ENCODE results near the gene TMPRSS3. TPM values are rescaled to one million over a fixed set of nuclear protein-coding genes. Genes with fewer than 3 reads are reported as not detected.

The TMPRSS3 gene
- total and polyA plus RNA-seq, 2 of the 13 experiments (the other 11 are each of a cell fraction or from before 2014, with no cell fraction given), result 2.8 to 16.9 TPM

DNA sequence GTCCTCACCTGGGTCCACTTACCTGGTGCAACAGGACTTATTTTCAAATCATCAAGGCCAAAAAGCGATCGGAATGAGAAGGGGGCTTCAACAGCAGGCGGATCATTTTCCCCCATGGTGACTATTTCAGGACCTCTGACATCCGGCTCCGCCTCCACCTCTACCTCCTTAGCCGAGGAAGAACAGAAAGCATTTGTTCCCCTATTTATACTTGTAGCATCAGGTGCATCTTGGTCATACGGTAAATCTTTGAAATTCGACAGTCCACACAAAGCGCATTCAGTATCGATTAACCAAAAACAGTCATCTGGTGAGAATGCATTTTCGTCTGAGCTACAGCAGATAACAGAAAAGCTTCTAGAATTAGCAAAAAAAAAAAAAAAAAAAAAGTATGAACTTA, 550 bp downstream of the TMPRSS3 start:
- no TSS peak for BruUV-seq (replicated peaks)
- Histone ChIP-seq H3K36me3 (replicated peaks in 1 of 2; ENCODE audit: control insufficient read depth in 1 of 2, insufficient read depth in 2 of 2, low read length in 2 of 2) (no peaks in the 10 kb centered on the region), H2AFZ (ENCODE audit: low read length) (no peak overlapping the region), H3K27ac (ENCODE audit: extremely low read length, insufficient read depth, low read length) (no peak overlapping the region), H3K9me3 (ENCODE audit: low read length) (no peaks in the 10 kb centered on the region), H3K4me2 (ENCODE audit: low read depth, low read length) (no peak overlapping the region), H3K4me3 (replicated peaks in 1 of 3; ENCODE audit: insufficient read depth in 1 of 3, low read depth in 2 of 3, low read length in 3 of 3) (no peak overlapping the region), H4K20me1 (ENCODE audit: insufficient read depth, low read length) (no peaks in the 10 kb centered on the region), H3K27me3 (ENCODE audit: control insufficient read depth in 1 of 2, insufficient read depth in 2 of 2, low read length in 2 of 2) (no peaks in the 10 kb centered on the region; a peak in 1 of 5 replicates), H3K4me1 (ENCODE audit: insufficient read depth, low read length) (peaks cover 42% of the 10 kb centered on the region), H3K79me2 (ENCODE audit: insufficient read depth, low read length) (no peaks in the 10 kb centered on the region), H3K9ac (ENCODE audit: insufficient read depth, low read depth, low read length) (no peak overlapping the region)
- in situ Hi-C loops (cut with HindIII; ENCODE audit: extremely low pct_ligation_motif_present, low pct_unique_long_range_greater_than_20kb) (no loop called here), intact Hi-C loops (cut with micrococcal nuclease; ENCODE audit: unreplicated experiment) (no loop called here)
- FAIRE-seq, result no peak
- TF ChIP-seq ZFP37 (CRISPR knock-in tag; IDR thresholded peaks at IDR 0.05; ENCODE audit: borderline replicate concordance) (no peak), HDAC6 (IDR thresholded peaks at IDR 0.05; ENCODE audit: low read depth, low read length) (no peak), DMAP1 (CRISPR knock-in tag; IDR thresholded peaks at IDR 0.05) (no peak), ZNF75D (CRISPR knock-in tag; IDR thresholded peaks at IDR 0.05; ENCODE audit: borderline replicate concordance) (no peak), MZF1 (CRISPR knock-in tag; IDR thresholded peaks at IDR 0.05; ENCODE audit: borderline replicate concordance) (no peak), KDM6A (CRISPR knock-in tag; IDR thresholded peaks at IDR 0.05; ENCODE audit: low read depth) (no peak), HNRNPL (IDR thresholded peaks at IDR 0.05; ENCODE audit: low read depth, low read length) (no peak), RFX3 (CRISPR knock-in tag; IDR thresholded peaks at IDR 0.05) (no peak)
- TF ChIP-seq, protein P1, sequence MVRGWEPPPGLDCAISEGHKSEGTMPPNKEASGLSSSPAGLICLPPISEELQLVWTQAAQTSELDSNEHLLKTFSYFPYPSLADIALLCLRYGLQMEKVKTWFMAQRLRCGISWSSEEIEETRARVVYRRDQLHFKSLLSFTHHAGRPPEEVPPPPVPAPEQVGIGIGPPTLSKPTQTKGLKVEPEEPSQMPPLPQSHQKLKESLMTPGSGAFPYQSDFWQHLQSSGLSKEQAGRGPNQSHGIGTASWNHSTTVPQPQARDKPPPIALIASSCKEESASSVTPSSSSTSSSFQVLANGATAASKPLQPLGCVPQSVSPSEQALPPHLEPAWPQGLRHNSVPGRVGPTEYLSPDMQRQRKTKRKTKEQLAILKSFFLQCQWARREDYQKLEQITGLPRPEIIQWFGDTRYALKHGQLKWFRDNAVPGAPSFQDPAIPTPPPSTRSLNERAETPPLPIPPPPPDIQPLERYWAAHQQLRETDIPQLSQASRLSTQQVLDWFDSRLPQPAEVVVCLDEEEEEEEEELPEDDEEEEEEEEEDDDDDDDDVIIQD (CRISPR knock-in tag; IDR thresholded peaks at IDR 0.05; ENCODE audit: low read depth), result no peak
- CTCF ChIA-PET (ENCODE audit: low intra/inter-chr PET ratio, low total read pairs), result no interaction called here
- 77% methylated on average over 11 of the region's 11 CpGs for WGBS (ENCODE audit: low lambda C conversion rate)
- ATAC-seq, result no peak
- no peak for DNase-seq (ENCODE audit: low spot score)
- POLR2A ChIA-PET, result no interaction called here

All from HepG2 (cell line).